CD4-positive, alpha-beta T cell treated with Interferon alpha-2 for 1 hour (primary cell): ENCODE measurements around the gene MUC5AC.

Experiments
- DNase-seq, 2 donors: peaks; one replicate each; pipeline ENCODE4 v3.0.0-alpha.2; 2020 to 2022

The MUC5AC gene

DNA sequence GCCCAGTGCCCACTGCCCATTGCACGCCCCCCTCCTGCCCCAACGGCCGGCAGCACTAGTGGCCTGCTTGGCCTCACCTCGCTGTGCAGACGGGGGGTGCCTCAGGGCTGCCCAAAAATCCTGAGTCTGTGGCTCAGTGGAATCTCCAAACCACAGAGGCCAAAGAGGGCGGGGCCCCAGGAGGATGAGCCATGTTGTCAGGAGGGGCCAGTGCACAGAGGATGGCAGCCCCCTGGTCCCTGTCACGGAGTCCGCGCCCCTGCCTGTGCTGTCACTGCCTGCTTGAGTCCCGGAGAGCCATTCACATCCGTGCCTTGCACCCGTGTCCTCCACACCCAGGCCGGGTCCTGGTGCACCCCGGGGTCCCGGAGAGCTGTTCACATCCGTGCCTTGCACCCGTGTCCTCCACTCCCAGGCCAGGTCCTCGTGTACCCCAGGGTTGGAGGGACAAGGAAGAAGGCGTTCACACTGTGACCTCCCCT, 36.4 kb upstream of the MUC5AC start:
- no peak for DNase-seq

DNA sequence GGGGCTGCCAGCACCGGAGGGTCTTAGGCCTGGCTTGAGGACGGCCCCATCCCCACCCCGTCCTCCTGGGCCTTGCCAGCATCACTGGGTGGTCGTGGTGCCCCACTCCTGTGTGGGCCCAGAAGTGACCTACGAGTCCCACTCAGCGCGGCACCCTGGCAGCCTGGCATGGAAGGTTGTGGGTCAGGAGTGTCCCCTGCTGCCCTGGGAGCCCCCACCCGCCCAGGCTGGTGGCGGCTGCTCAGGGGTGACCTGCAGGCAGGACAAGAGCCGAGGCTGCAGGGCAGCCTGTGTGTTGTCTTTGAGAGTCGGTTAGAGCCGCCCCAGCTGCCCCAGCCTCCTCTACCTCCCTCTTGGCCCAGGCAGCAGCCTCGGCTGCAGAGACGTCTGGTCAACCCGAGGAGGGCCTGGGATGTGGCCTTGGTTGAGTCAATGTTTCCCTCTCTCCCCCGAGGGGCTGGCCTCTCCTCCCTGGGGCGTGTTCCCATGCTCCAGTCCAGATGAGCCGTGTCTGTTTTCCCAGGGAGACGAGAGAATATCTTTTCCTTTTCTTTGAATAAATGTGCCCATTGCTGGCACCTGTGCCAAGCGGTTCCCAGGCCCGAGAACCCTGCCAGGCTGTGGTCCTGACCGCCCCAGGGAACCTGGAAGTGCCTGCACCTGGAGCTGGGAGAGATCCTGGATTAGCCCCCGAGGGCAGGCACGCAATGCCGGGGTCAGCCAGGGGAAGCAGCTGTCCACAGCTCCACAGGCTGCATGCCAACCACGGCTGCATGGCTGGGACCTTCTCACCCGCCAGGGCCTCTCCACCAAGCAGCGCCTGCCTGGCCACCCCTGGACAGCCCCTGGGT, 35.7 kb upstream of the MUC5AC start:
- no peak for DNase-seq

- no peak for DNase-seq
Measured at GRCh38 chr11:1122664-1123002, 35.1 kb upstream of the MUC5AC start.

DNA sequence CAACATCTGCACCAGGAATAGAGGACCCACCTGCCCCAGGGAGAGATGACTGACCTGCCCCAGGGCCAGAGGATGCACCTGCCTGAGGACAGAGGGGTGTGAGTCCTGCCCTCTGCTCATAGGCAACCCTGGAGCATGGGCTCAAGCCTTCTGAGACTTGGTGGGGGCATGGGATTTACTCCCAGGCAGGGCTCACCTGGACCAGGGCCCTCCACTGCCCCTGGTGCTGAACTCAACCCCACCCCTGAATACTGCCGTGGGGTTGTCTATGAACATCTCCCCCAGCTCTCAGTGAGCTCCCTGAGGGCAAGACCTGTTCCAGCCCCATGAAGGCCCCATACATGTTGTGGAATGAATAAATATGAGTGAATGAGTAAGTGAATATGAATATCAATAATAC, 33.8 kb upstream of the MUC5AC start:
- DNase-seq, result no peak

GRCh38 chr11:1125803-1126202, 31.9 kb upstream of the MUC5AC start:
- no peak for DNase-seq

DNA sequence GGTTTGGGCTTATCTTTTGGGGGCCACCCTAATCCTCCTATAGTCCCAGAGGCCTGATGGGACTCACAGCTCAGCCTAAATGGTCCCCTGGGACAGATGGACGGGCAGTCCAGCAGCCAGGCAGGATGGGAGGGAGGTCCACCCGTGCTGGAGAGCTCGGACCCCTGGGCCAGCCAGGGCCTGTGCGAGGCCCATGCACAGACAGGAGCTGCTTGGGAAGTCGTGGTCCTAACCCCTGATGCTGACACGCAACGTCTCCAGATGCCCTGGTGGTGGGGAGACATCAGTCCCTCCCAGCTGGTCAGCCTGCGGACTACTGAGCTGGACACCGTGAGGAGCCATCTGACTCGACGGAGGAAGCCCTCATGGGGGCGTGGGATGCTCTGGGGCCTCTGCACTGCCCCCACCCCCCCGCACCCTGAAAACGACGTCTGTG, 31.2 kb upstream of the MUC5AC start:
- DNase-seq, result no peak

DNA sequence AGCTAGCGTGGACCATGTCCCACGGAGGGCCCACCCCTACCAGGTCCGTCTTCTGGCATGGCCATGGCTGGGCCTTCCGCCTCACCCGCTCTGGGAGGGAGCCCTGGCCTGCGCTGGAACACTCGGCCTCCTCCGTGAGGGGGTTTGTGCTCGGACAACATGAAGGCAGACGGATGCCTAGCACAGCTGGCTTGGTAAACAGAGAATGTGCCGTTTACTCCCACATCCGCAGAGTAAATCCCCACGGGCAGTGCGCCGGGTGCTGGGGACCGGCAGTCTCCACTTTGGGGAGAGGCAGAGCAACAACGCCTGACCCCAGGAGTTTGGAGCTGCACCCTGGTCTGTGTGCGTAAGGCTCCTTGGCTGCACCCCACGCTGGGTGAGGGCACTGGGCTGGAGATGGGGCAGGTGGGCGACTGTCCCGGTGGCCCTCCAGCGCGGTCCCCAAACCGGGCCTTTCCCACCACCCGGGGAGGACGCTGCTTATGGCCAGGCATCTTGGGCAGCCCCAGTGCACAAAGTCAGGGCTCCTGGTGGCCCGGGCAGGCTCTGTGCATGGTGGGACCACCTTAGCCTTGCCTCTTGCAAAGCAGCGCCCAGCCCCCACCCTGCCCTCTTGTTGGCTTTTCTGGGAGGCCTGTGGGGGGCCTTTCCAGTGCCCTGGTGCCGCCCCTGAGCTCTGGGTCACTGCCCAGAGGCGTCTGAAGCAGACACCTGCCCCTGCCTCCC, 30.7 kb upstream of the MUC5AC start:
- DNase-seq, result no peak

DNA sequence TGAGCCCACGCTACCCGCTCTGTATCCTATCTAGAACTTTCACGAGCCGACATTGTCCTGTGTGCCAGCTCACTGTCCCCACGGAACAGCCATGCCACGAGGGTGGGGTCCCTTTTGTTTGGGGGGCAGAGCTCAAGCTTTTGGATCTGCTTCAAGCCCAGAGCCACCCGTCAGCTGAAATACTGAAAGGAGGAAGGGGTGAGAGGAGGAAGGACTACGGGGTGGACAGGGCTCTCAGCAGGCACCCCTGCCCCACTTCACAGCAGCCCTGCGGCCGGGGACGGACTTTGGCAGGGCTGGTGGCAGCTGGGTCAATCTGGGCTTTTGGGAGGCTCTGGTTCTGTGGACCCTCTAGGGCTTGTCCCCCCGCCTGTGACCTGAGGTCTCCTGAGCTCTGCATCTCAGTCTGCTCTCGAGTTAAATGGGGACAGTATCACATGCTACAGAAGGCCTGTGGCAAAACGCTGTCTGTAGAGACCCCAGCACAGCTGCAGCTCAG, 30.0 kb upstream of the MUC5AC start:
- no peak for DNase-seq

- no peak for DNase-seq
Measured at GRCh38 chr11:1128311-1129142, 29.2 kb upstream of the MUC5AC start.

DNA sequence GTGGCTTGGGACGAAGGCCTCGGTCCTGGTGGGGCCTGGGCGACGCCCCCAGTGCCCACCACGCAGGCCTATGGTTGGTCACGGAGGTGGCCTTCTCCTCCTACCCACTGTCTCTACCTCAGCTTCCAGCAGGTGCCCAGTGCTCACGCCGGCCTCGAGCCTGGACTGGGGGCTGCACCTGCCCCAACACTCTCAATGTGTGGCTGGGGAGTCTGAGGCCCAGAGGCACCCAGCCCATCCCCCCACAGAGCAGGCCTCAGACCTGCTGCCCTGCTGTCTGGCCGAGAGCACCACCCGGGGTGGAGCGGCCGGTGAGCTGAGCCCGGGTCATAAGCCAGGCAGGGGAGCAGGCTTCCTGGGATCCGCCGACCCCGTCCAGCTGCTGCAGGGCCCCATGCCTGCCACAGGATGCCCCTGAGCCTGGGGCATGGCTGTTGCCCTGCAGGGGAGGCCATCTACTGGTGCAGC, 28.6 kb upstream of the MUC5AC start:
- no peak for DNase-seq

- DNase-seq, result no peak
Measured at GRCh38 chr11:1129611-1130160, 28.1 kb upstream of the MUC5AC start.

GRCh38 chr11:1130276-1131032, 27.3 kb upstream of the MUC5AC start:
- no peak for DNase-seq

- no peak for DNase-seq
Measured at GRCh38 chr11:1131033-1131911, 26.5 kb upstream of the MUC5AC start.

DNA sequence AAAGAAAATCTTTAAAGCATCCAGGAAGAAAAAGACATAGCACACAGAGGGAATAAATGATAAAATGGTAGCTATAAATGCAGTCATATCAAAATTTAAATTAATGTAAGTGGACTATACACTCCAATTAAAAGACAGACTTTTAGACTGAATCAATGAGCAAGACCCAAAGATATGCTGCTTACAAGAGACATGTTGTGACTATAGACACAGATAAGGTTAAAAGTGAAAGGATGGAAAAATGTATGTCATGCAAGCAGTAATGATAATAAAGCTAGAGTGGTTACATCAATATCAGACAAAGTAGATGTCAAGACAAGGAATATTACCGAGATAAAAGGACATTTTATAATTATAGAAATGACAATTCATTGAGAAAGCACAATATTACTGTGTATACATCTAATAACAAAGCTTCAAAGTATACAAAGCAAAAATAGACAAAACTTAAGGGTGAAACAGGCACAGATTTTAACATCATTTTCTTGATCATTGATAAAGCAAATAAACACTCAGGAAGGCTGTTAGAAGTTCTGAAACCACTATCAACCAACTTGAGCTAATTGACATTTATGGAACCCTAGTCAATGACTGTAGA, 22.8 kb upstream of the MUC5AC start:
- DNase-seq, result no peak

- DNase-seq, result no peak
Measured at GRCh38 chr11:1138097-1138496, 19.7 kb upstream of the MUC5AC start.

- no peak for DNase-seq
Measured at GRCh38 chr11:1139441-1140083, 18.2 kb upstream of the MUC5AC start.

GRCh38 chr11:1140642-1141490, 16.9 kb upstream of the MUC5AC start:
- no peak for DNase-seq

DNA sequence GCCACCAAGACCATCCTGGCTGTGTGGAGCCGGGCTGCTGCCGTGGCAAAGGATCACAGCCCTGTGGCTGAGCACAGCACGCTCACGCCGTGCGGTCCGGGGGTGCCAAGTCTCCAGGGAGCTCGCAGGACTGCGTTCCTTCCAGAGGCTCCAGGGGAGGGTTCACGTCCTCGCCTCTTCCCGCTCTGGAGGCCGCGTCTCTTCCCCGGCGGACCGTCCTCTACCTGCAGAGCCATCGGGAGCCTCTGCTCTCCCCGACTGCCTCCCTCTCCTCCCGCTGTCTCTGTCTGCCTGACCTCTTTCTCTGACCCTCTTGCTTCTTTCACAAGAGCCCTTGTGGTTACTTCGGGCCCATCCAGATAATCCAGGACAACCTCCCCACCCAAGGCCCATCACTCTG, 11.4 kb upstream of the MUC5AC start:
- no peak for DNase-seq

DNA sequence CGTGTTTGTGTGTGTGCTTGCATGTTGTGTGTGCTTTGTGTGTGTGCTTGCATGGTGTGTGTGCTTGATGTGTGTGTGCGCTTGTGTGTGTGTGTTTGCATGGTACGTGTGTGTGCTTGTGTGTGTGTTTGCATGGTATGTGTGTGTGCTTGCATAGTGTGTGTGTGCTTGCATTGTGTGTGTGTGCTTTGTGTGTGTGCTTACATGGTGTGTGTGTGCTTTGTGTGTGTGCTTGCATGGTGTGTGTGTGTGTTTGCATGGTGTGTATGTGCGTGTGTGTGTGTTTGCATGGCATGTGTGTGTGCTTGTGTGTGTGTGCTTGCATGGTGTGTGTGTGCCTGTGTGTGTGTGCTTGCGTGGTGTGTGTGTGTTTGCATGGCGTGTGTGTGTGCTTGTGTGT, 10.0 kb upstream of the MUC5AC start:
- no peak for DNase-seq
